Measurements from ENCODE around the gene DAPK2.

DNA sequence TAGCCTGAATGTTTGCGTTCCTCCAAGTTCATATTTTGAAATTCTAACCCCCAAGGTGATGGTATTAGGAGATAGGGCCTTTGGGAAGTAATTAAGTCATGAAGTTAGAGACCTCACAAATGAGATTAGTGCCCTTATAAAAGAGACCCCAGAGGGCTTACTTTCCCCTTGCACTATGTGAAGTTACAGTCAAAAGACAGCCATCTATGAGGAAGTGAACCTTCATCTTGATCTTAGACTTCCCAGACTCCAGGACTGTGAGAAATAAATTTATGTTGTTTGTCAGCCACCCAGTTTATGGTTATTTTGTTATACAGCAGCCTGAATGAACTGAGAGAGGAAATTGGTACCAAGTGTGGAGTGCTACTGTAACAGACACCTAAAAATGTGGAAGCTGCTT, 74.4 kb downstream of the DAPK2 start:
- TF ChIP-seq, protein P1, sequence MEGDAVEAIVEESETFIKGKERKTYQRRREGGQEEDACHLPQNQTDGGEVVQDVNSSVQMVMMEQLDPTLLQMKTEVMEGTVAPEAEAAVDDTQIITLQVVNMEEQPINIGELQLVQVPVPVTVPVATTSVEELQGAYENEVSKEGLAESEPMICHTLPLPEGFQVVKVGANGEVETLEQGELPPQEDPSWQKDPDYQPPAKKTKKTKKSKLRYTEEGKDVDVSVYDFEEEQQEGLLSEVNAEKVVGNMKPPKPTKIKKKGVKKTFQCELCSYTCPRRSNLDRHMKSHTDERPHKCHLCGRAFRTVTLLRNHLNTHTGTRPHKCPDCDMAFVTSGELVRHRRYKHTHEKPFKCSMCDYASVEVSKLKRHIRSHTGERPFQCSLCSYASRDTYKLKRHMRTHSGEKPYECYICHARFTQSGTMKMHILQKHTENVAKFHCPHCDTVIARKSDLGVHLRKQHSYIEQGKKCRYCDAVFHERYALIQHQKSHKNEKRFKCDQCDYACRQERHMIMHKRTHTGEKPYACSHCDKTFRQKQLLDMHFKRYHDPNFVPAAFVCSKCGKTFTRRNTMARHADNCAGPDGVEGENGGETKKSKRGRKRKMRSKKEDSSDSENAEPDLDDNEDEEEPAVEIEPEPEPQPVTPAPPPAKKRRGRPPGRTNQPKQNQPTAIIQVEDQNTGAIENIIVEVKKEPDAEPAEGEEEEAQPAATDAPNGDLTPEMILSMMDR (IDR thresholded peaks at IDR 0.05), result no peak
- TF ChIP-seq POLR2A (IDR thresholded peaks at IDR 0.05), result no peak
